Loucy (cell line): ENCODE results near the gene PIEZO1.
A peak's percentile ranks its signal among the peaks of the same experiment; 100 is the strongest.

Experiments
- CTCF ChIP-seq: fragments of 200-600 bp; sonication (generic); conservative IDR thresholded peaks from 2 replicates; pipeline ENCODE4 v1.5.1; 2014; ENCODE audit warnings: mild to moderate bottlenecking, antibody characterized with exemption, low read length
- EZH2phosphoT487 ChIP-seq: fragments of 200-600 bp; IDR thresholded peaks from 2 replicates; pipeline ENCODE4 v1.6.1; 2018; ENCODE audit warnings: antibody characterized with exemption, mild to moderate bottlenecking, moderate library complexity, borderline replicate concordance

- TF ChIP-seq CTCF: peak; percentile 38
- TF ChIP-seq EZH2phosphoT487: no peak
Observed at GRCh38 chr16:88784074-88784855, 755 bp downstream of the PIEZO1 start.
